Measurements from ENCODE around the gene GRAMD1B. TPM values are rescaled to one million over a fixed set of nuclear protein-coding genes. Genes with fewer than 3 reads are reported as not detected.
"Not testable (repeated sequence)": the region's sequence is repeated elsewhere in the genome, so short reads cannot be mapped to it uniquely, and the experiment has no call there.

GRAMD1B gene
- total RNA-seq, 2 donors from 2014 or later, result 28.8 to 39.6 TPM

GRCh38 chr11:123454060-123454651 lies 24.1 kb downstream of the GRAMD1B start:
- Mint-ChIP-seq H3K27me3 (ENCODE audit: insufficient read depth) (no peaks in the 10 kb centered on the region), H3K4me1 (peaks cover 6% of the 10 kb centered on the region), H3K27ac (no peak overlapping the region), H3K4me3 (no peak overlapping the region), H3K9me3 (no peaks in the 10 kb centered on the region), H3K36me3 (ENCODE audit: low read depth) (peaks cover 12% of the 10 kb centered on the region)
- Histone ChIP-seq H3K9me3 (ENCODE audit: control insufficient read depth, low read length) (peaks cover 12% of the 10 kb centered on the region), H3K36me3 (ENCODE audit: control insufficient read depth, insufficient read depth, low read length) (peaks cover 62% of the 10 kb centered on the region), H3K9ac (ENCODE audit: extremely low read depth, low read length, poor library complexity, severe bottlenecking) (no peak overlapping the region), H3K4me1 (ENCODE audit: control insufficient read depth, insufficient read depth, low read length) (no peaks in the 10 kb centered on the region), H3K27ac (ENCODE audit: low read depth, low read length) (no peak overlapping the region), H3K27me3 (ENCODE audit: control insufficient read depth, insufficient read depth, low read length, poor library complexity, severe bottlenecking) (no peaks in the 10 kb centered on the region), H3K4me3 (ENCODE audit: low read length) (no peak overlapping the region)
- no peak for DNase-seq
- 91 to 94% methylated on average over 7 of the region's 7 CpGs for WGBS, 2 experiments (ENCODE audit: insufficient coverage in 1 of 2, insufficient read length in 1 of 2)
- TF ChIP-seq, protein P1, sequence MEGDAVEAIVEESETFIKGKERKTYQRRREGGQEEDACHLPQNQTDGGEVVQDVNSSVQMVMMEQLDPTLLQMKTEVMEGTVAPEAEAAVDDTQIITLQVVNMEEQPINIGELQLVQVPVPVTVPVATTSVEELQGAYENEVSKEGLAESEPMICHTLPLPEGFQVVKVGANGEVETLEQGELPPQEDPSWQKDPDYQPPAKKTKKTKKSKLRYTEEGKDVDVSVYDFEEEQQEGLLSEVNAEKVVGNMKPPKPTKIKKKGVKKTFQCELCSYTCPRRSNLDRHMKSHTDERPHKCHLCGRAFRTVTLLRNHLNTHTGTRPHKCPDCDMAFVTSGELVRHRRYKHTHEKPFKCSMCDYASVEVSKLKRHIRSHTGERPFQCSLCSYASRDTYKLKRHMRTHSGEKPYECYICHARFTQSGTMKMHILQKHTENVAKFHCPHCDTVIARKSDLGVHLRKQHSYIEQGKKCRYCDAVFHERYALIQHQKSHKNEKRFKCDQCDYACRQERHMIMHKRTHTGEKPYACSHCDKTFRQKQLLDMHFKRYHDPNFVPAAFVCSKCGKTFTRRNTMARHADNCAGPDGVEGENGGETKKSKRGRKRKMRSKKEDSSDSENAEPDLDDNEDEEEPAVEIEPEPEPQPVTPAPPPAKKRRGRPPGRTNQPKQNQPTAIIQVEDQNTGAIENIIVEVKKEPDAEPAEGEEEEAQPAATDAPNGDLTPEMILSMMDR (conservative IDR thresholded peaks at IDR 0.05), result no peak

DNA sequence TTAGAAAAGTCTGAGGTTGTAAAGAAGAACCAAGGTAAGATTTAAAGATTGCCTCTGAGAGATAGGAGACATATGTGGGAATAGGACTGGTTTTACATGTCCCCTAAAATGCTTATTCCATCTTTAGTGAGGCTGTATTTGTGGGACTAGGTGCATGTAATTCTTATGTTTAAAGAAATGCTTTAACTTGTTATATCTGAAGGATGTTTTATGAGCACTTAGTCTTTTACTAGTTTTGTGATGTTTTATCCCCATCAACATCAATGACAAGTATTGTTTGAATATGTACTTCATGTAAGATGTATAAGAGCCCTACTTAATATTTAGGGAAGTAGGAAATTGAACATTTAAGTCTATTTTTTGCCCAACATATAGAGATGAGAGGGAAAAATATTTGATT lies 24.7 kb downstream of the GRAMD1B start:
- Mint-ChIP-seq H3K4me1 (peaks cover 6% of the 10 kb centered on the region), H3K27me3 (ENCODE audit: insufficient read depth) (no peaks in the 10 kb centered on the region), H3K36me3 (ENCODE audit: low read depth) (peaks cover 12% of the 10 kb centered on the region), H3K4me3 (no peak overlapping the region), H3K9me3 (no peaks in the 10 kb centered on the region), H3K27ac (no peak overlapping the region)
- peaks cover 65% of the 10 kb centered on the region for H3K36me3 ChIP-seq (ENCODE audit: control insufficient read depth, insufficient read depth, low read length)
- no peak overlapping the region for H3K9ac ChIP-seq (ENCODE audit: extremely low read depth, low read length, poor library complexity, severe bottlenecking)
- TF ChIP-seq, protein P1 (conservative IDR thresholded peaks at IDR 0.05), result no peak
- DNase-seq, result no peak
- H3K27ac ChIP-seq (ENCODE audit: low read depth, low read length), result no peak overlapping the region
- no peaks in the 10 kb centered on the region for H3K4me1 ChIP-seq (ENCODE audit: control insufficient read depth, insufficient read depth, low read length)
- no peaks in the 10 kb centered on the region for H3K27me3 ChIP-seq (ENCODE audit: control insufficient read depth, insufficient read depth, low read length, poor library complexity, severe bottlenecking)
- peaks cover 12% of the 10 kb centered on the region for H3K9me3 ChIP-seq (ENCODE audit: control insufficient read depth, low read length)
- no peak overlapping the region for H3K4me3 ChIP-seq (ENCODE audit: low read length)

- H3K27ac ChIP-seq (ENCODE audit: low read depth, low read length); H3K4me1 Mint-ChIP-seq; H3K4me1 ChIP-seq (ENCODE audit: control insufficient read depth, insufficient read depth, low read length); H3K27ac Mint-ChIP-seq; H3K4me3 ChIP-seq (ENCODE audit: low read length); H3K27me3 ChIP-seq (ENCODE audit: control insufficient read depth, insufficient read depth, low read length, poor library complexity, severe bottlenecking); H3K4me3 Mint-ChIP-seq; H3K9me3 Mint-ChIP-seq; H3K9ac ChIP-seq (ENCODE audit: extremely low read depth, low read length, poor library complexity, severe bottlenecking); H3K27me3 Mint-ChIP-seq (ENCODE audit: insufficient read depth); DNase-seq: not testable (repeated sequence)
- peaks cover 12% of the 10 kb centered on the region for H3K9me3 ChIP-seq (ENCODE audit: control insufficient read depth, low read length)
- peaks cover 67% of the 10 kb centered on the region for H3K36me3 ChIP-seq (ENCODE audit: control insufficient read depth, insufficient read depth, low read length)
- WGBS, 2 experiments (ENCODE audit: insufficient coverage in 1 of 2, insufficient read length in 1 of 2), result 96 to 98% methylated on average over 5 of the region's 5 CpGs
- peaks cover 12% of the 10 kb centered on the region for H3K36me3 Mint-ChIP-seq (ENCODE audit: low read depth)
Measured at GRCh38 chr11:123456448-123456847, 26.4 kb downstream of the GRAMD1B start.
